ENCODE measurements around the gene CTH.
"Not testable (repeated sequence)": the region's sequence is repeated elsewhere in the genome, so short reads cannot be mapped to it uniquely, and the experiment has no call there.

DNA sequence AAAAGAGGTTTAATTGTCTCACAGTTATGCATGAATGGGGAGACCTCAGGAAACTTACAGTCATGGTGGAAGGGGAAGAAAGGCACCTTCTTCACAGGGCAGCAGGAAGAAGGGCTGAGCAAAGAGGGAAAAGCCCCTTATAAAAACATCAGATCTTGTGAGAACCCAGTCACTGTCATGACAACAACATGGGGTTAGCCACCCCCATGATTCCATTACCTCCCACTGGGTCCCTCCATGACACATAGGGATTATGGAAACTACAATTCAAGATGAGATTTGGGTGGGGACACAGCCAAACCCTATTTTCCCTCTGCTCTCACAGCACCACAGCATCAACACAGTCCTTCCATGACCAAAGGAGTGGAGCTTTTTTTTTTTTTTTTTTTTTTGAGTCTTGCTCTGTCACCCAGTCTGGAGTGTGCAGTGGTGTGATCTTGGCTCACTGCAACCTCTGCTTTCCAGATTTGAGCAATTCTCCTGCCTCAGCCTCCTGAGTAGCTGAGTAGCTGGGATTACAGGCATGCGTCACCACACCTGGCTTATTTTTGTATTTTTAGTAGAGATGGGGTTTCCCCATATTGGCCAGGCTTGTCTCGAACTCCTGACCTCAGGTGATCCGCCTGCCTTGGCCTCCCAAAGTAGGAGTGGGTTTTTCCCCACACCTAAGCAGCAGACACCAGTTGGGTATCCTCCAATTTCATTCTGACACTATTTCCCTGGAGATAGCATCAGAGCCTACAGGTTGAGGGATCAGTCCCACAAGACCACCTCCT, 41.3 kb downstream of the CTH start:
- TF ChIP-seq, protein P1, sequence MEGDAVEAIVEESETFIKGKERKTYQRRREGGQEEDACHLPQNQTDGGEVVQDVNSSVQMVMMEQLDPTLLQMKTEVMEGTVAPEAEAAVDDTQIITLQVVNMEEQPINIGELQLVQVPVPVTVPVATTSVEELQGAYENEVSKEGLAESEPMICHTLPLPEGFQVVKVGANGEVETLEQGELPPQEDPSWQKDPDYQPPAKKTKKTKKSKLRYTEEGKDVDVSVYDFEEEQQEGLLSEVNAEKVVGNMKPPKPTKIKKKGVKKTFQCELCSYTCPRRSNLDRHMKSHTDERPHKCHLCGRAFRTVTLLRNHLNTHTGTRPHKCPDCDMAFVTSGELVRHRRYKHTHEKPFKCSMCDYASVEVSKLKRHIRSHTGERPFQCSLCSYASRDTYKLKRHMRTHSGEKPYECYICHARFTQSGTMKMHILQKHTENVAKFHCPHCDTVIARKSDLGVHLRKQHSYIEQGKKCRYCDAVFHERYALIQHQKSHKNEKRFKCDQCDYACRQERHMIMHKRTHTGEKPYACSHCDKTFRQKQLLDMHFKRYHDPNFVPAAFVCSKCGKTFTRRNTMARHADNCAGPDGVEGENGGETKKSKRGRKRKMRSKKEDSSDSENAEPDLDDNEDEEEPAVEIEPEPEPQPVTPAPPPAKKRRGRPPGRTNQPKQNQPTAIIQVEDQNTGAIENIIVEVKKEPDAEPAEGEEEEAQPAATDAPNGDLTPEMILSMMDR (IDR thresholded peaks at IDR 0.05; ENCODE audit: low read length), result not testable (repeated sequence)
- TF ChIP-seq EZH2 (optimal IDR thresholded peaks at IDR 0.05; ENCODE audit: low read depth, low read length); EZH2phosphoT487 (IDR thresholded peaks at IDR 0.05; ENCODE audit: low read length): not testable (repeated sequence)

Measured in MM.1S (cell line).